K562 (cell line): ENCODE measurements around the gene COL15A1. TPM values are rescaled to one million over a fixed set of nuclear protein-coding genes. Genes with fewer than 3 reads are reported as not detected.
A peak's percentile ranks its signal among the peaks of the same experiment; 100 is the strongest.

ENCODE experiments used
- ATAC-seq: fragments of 200-7000 bp; cut with Tn5 transposase; 3 replicates; pipeline ENCODE4 v1.9.1; 2020; ENCODE audit warnings: moderate library complexity
- BruUV-seq: library from RNA; stranded (reverse); fragments of 400-500 nt; replicated peaks from 2 replicates; lab custom pipeline; 2021; lab: Mats Ljungman, UMichigan
- CTCF ChIA-PET: fragments of 300-600 bp; formaldehyde crosslinking; extraction: SDS; loops from one replicate; lab custom pipeline; 2021; ENCODE audit warnings: low intra/inter-chr PET ratio; lab: Yijun Ruan, JAX
- POLR2A ChIA-PET: fragments of 300-600, 350-650 bp; sonication (Branson Sonifier 250); formaldehyde crosslinking; extraction: SDS; loops from one replicate; lab custom pipeline; 2021; ENCODE audit warnings: antibody characterized with exemption, inconsistent platforms; lab: Yijun Ruan, JAX
- DNase-seq, 4 experiments: peaks; one replicate each; pipeline versions ENCODE4 v3.0.0 to v3.0.0-alpha.2; 2011 to 2018; ENCODE audit warnings: low spot score in 3 of 4, mixed read lengths in 3 of 4; ENCODE audit errors: extremely low read depth in 1 of 4
- FAIRE-seq: peaks from 2 replicates; lab custom pipeline; 2011; peaks lifted over from hg19 to GRCh38; lab: Jason Lieb, UNC
- H2AFZ ChIP-seq: 2 replicates; pipeline ENCODE4 v1.6.0; 2011; ENCODE audit warnings: low read depth, low read length, control low read depth, inconsistent platforms
- H3K27ac ChIP-seq: fragments of 200-600 bp; 3 replicates; pipeline ENCODE4 v1.8.0; 2011; ENCODE audit warnings: low read depth, mild to moderate bottlenecking, control low read depth, inconsistent platforms, low read length, moderate library complexity, mixed read lengths; ENCODE audit errors: extremely low read depth
- H3K27me3 ChIP-seq, 2 experiments: fragments of 300-600 bp in 1 of 2; 2 replicates in 1 of 2; 3 replicates in 1 of 2; pipeline versions ENCODE4 v1.6.0 to v1.8.0; 2011; ENCODE audit warnings: inconsistent platforms in 2 of 2, low read length in 2 of 2, mild to moderate bottlenecking in 1 of 2, mixed read lengths in 1 of 2, moderate library complexity in 1 of 2; ENCODE audit not compliant: control insufficient read depth in 2 of 2, insufficient read depth in 2 of 2
- H3K36me3 ChIP-seq: fragments of 300-600 bp; 3 replicates; pipeline ENCODE4 v1.8.0; 2011; ENCODE audit warnings: mild to moderate bottlenecking, low read length, inconsistent platforms; ENCODE audit not compliant: control insufficient read depth, insufficient read depth
- H3K4me1 ChIP-seq, 2 experiments: fragments of 200-600 bp in 1 of 2; replicated peaks in 1 of 2; 2 replicates in 1 of 2; 3 replicates in 1 of 2; pipeline versions ENCODE4 v1.5.1 to v1.8.0; 2011; ENCODE audit warnings: inconsistent platforms in 2 of 2, low read length in 2 of 2, mild to moderate bottlenecking in 1 of 2, mixed read lengths in 1 of 2, moderate library complexity in 1 of 2; ENCODE audit not compliant: control insufficient read depth in 2 of 2, insufficient read depth in 2 of 2
- H3K4me2 ChIP-seq: 2 replicates; pipeline ENCODE4 v1.6.1; 2011; ENCODE audit warnings: low read length, control low read depth, inconsistent platforms, mixed read lengths; ENCODE audit not compliant: insufficient read depth
- H3K4me3 ChIP-seq: fragments of 200-600 bp; sonication (generic), shearing (Covaris generic); 2 replicates; pipeline ENCODE4 v1.5.1; 2016; ENCODE audit warnings: control low read depth, inconsistent platforms
- H3K79me2 ChIP-seq: fragments of 200-600 bp; 3 replicates; pipeline ENCODE4 v1.8.0; 2011; ENCODE audit warnings: low read length, inconsistent platforms; ENCODE audit not compliant: control insufficient read depth, insufficient read depth
- H3K9ac ChIP-seq, 2 experiments: 2 replicates each; pipeline versions ENCODE4 v1.6.0 to v1.6.1; 2011; ENCODE audit warnings: low read depth in 2 of 2, low read length in 2 of 2, control low read depth in 1 of 2, inconsistent platforms in 1 of 2, mild to moderate bottlenecking in 1 of 2, mixed read lengths in 1 of 2; ENCODE audit not compliant: insufficient read depth in 1 of 2
- H3K9me1 ChIP-seq: one replicate; pipeline ENCODE4 v1.6.0; 2011; ENCODE audit warnings: inconsistent platforms, mild to moderate bottlenecking, low read length, moderate library complexity; ENCODE audit not compliant: control insufficient read depth, insufficient read depth
- H3K9me3 ChIP-seq: replicated peaks from 2 replicates; pipeline ENCODE4 v1.5.1; 2011; ENCODE audit warnings: low read depth, low read length, inconsistent platforms; ENCODE audit not compliant: control insufficient read depth, insufficient read depth
- H4K20me1 ChIP-seq: replicated peaks from 2 replicates; pipeline ENCODE4 v1.6.1; 2011; ENCODE audit warnings: low read length, inconsistent platforms, mixed read lengths; ENCODE audit not compliant: control insufficient read depth, insufficient read depth
- ARID1B ChIP-seq: fragments of 450-650 bp; IDR thresholded peaks from 2 replicates; pipeline ENCODE4 v1.6.1; 2016; ENCODE audit warnings: antibody characterized with exemption, mild to moderate bottlenecking, inconsistent platforms
- SP2 ChIP-seq: IDR thresholded peaks from 2 replicates; pipeline ENCODE4 v1.6.1; 2011; ENCODE audit warnings: mild to moderate bottlenecking, low read depth, low read length, moderate library complexity; ENCODE audit not compliant: poor library complexity, severe bottlenecking; ENCODE audit errors: extremely low read depth
- WGBS: fragments of 100-300 bp; shearing (Covaris generic); methylation state at CpG from one replicate; pipeline ENCODE4 v1.1.6; 2016; ENCODE audit warnings: low coverage, mixed read lengths; ENCODE audit not compliant: insufficient coverage; ENCODE audit errors: missing lambda C conversion rate; 5-methylcytosine and 5-hydroxymethylcytosine counted together
- in situ Hi-C: fragments of 300-500 bp; cut with MboI; formaldehyde crosslinking; loops from 4 replicates; pipeline ENCODE4 v1.15.0; 2018; ENCODE audit warnings: inconsistent platforms, mixed read lengths
- intact Hi-C: fragments of 100-400 bp; cut with micrococcal nuclease; formaldehyde crosslinking; loops from 2 replicates; pipeline ENCODE4 v1.14.2; 2022
- polyA plus RNA-seq, 8 experiments: library from polyadenylated mRNA; depleted of rRNA in 4 of 8; stranded (reverse) in 5 of 8; unstranded in 3 of 8; fragments of >200 nt; fragmentation: Nextera tagmentation in 2 of 8; fragmentation: Illumina TruSeq in 1 of 8; extraction: Ambion mirVana in 2 of 8; extraction: Trizol in 1 of 8; gene quantifications; 2 replicates each; pipeline versions ENCODE4 v1.2.1 to v1.2.3, GENCODE V29; 2011 to 2014; ENCODE audit warnings: inconsistent platforms in 1 of 8, missing spikeins in 1 of 8
- total RNA-seq, 7 experiments: library from RNA; depleted of rRNA in 6 of 7; stranded (reverse); fragments of >200 nt in 6 of 7; fragmentation: Illumina TruSeq in 2 of 7; extraction: Trizol in 2 of 7; gene quantifications; 2 replicates each; pipeline versions ENCODE4 v1.2.1 to v1.2.3, GENCODE V29; 2011 to 2021; ENCODE audit warnings: low replicate concordance in 1 of 7
- TF ChIP-seq, protein P1 (sequence below), 2 experiments: fragments of 450-650 bp in 1 of 2; sonication (generic) in 1 of 2; formaldehyde crosslinking in 1 of 2; IDR thresholded peaks; 2 replicates each; pipeline versions ENCODE4 v1.7.1 to v1.9.0; 2016 to 2022; ENCODE audit warnings: inconsistent platforms in 1 of 2, mild to moderate bottlenecking in 1 of 2, missing genetic modification reagents in 1 of 2

COL15A1 gene
- total and polyA plus RNA-seq, 9 of the 15 experiments (the other 6 are each of a cell fraction or from before 2014, with no cell fraction given), result 0.46 to 5.1 (median 2.6) TPM

DNA sequence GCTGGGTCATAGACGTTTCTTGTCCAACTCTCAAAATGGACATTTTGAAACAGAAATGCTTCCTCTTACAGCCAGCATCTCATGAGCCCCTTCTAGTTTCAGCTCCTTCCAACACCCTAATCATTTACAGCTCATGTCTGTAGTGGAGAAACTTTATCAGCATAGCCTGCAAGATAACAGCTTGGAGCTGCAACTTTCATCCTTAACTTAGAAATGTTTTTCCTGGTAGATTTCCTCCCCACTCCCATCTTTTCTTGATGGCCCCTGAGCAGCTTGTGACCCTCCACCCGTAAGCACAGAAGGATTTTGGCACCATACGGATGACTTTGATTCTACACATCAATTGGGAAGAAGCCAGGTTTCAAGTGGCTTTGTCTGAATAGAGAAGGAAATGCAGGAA, 107.7 kb downstream of the COL15A1 start:
- FAIRE-seq (peak; percentile 72), ATAC-seq (no peak)
- Histone ChIP-seq H3K36me3 (no peaks in the 10 kb centered on the region), H3K4me2 (no peak overlapping the region), H4K20me1 (no peaks in the 10 kb centered on the region), H2AFZ (0 out of 2 replicates have a peak overlapping the region, but pooled peaks have one; percentile 8), H3K27me3 (no peaks in the 10 kb centered on the region)
- CTCF ChIA-PET, result no interaction called here
- WGBS, result 19% methylated on average over 3 of the region's 3 CpGs
- intact Hi-C loops, result no loop called here
- TF ChIP-seq ARID1B (0 out of 2 replicates have a peak, but pooled peaks have one; percentile 18), SP2 (no peak)
- TF ChIP-seq, protein P1, sequence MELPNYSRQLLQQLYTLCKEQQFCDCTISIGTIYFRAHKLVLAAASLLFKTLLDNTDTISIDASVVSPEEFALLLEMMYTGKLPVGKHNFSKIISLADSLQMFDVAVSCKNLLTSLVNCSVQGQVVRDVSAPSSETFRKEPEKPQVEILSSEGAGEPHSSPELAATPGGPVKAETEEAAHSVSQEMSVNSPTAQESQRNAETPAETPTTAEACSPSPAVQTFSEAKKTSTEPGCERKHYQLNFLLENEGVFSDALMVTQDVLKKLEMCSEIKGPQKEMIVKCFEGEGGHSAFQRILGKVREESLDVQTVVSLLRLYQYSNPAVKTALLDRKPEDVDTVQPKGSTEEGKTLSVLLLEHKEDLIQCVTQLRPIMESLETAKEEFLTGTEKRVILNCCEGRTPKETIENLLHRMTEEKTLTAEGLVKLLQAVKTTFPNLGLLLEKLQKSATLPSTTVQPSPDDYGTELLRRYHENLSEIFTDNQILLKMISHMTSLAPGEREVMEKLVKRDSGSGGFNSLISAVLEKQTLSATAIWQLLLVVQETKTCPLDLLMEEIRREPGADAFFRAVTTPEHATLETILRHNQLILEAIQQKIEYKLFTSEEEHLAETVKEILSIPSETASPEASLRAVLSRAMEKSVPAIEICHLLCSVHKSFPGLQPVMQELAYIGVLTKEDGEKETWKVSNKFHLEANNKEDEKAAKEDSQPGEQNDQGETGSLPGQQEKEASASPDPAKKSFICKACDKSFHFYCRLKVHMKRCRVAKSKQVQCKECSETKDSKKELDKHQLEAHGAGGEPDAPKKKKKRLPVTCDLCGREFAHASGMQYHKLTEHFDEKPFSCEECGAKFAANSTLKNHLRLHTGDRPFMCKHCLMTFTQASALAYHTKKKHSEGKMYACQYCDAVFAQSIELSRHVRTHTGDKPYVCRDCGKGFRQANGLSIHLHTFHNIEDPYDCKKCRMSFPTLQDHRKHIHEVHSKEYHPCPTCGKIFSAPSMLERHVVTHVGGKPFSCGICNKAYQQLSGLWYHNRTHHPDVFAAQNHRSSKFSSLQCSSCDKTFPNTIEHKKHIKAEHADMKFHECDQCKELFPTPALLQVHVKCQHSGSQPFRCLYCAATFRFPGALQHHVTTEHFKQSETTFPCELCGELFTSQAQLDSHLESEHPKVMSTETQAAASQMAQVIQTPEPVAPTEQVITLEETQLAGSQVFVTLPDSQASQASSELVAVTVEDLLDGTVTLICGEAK (IDR thresholded peaks at IDR 0.05), result peak; percentile 81
- TF ChIP-seq, protein P1 (CRISPR knock-in tag; IDR thresholded peaks at IDR 0.05), result no peak
- TF ChIP-seq, all 486 proteins: peak for 2
- H3K9ac ChIP-seq, result no peak overlapping the region
- no peak overlapping the region for H3K4me3 ChIP-seq
- in situ Hi-C loops, result no loop called here
- H3K9me3 ChIP-seq, result no peaks in the 10 kb centered on the region
- H3K79me2 ChIP-seq, result no peaks in the 10 kb centered on the region
- no peaks in the 10 kb centered on the region for H3K9me1 ChIP-seq
- POLR2A ChIA-PET, result interaction anchor here (0.9 to 3.7 kb wide), 5 partner anchors 11 to 25 kb away, joined by 3 to 20 read pairs (median 6); no protein-coding TSS in a partner anchor
- no peak overlapping the region for H3K27ac ChIP-seq
- BruUV-seq, result no TSS peak
- peaks cover 21 to 36% of the 10 kb centered on the region in 2 experiments for H3K4me1 ChIP-seq
- no peak for DNase-seq
